Measurements from ENCODE around the gene PIK3CB. TPM values are rescaled to one million over a fixed set of nuclear protein-coding genes. Genes with fewer than 3 reads are reported as not detected.
A peak's percentile ranks its signal among the peaks of the same experiment; 100 is the strongest.

PIK3CB gene
- total RNA-seq, 2 experiments from 2014 or later: 23.0 to 26.4 TPM

GRCh38 chr3:138767498-138768104 lies 67.1 kb downstream of the PIK3CB start:
- Mint-ChIP-seq H3K27ac (no peak overlapping the region), H3K9me3 (no peaks in the 10 kb centered on the region), H3K4me3 (no peak overlapping the region), H3K27me3 (no peaks in the 10 kb centered on the region), H3K4me1 (ENCODE audit: low read depth) (peaks cover 25% of the 10 kb centered on the region), H3K36me3 (ENCODE audit: low read depth) (peaks cover 37% of the 10 kb centered on the region)
- intact Hi-C loops (cut with DNase I, micrococcal nuclease): no loop called here
- Histone ChIP-seq H3K4me3 (ENCODE audit: low read length) (no peak overlapping the region), H3K9me3 (ENCODE audit: control insufficient read depth in 1 of 2, insufficient read depth in 1 of 2, low read length in 2 of 2) (peaks cover 12 to 20% of the 10 kb centered on the region in 2 experiments), H3K27ac (ENCODE audit: low read depth in 1 of 2, low read length in 2 of 2) (no peak overlapping the region), H3K36me3 (ENCODE audit: insufficient read depth, low read length) (peaks cover 17% of the 10 kb centered on the region), H3K27me3 (ENCODE audit: control insufficient read depth in 1 of 2, insufficient read depth in 2 of 2, low read length in 2 of 2) (no peaks in the 10 kb centered on the region), H3K4me1 (ENCODE audit: insufficient read depth, low read length) (peaks cover 4% of the 10 kb centered on the region)
- POLR2A ChIA-PET: interaction anchor here (1.3 kb wide), 1 partner anchor 13 kb away, joined by 3 read pairs; no protein-coding TSS in a partner anchor
- no peak for TF ChIP-seq CTCF (IDR thresholded peaks at IDR 0.05)
- CTCF ChIA-PET: no interaction called here
- DNase-seq: no peak
- ATAC-seq (ENCODE audit: poor library complexity): no peak

- POLR2A ChIA-PET: no interaction called here
- no peak for DNase-seq
- no peak overlapping the region for H3K4me3 ChIP-seq (ENCODE audit: low read length)
- no peaks in the 10 kb centered on the region for H3K9me3 ChIP-seq (ENCODE audit: control insufficient read depth in 1 of 2, insufficient read depth in 1 of 2, low read length in 2 of 2)
- peaks cover 37% of the 10 kb centered on the region for H3K4me1 Mint-ChIP-seq (ENCODE audit: low read depth)
- no peak for ATAC-seq (ENCODE audit: poor library complexity)
- no peak for TF ChIP-seq CTCF (IDR thresholded peaks at IDR 0.05)
- H3K4me1 ChIP-seq (ENCODE audit: insufficient read depth, low read length): peaks cover 3% of the 10 kb centered on the region
- no peaks in the 10 kb centered on the region for H3K9me3 Mint-ChIP-seq
- H3K4me3 Mint-ChIP-seq: no peak overlapping the region
- H3K36me3 Mint-ChIP-seq (ENCODE audit: low read depth): peaks cover 45% of the 10 kb centered on the region
- H3K27ac ChIP-seq (ENCODE audit: low read depth in 1 of 2, low read length in 2 of 2): no peak overlapping the region
- no peaks in the 10 kb centered on the region for H3K27me3 Mint-ChIP-seq
- intact Hi-C loops (cut with DNase I, micrococcal nuclease): no loop called here
- peak overlapping the region; percentile 51 for H3K27ac Mint-ChIP-seq
- peaks cover 9% of the 10 kb centered on the region for H3K36me3 ChIP-seq (ENCODE audit: insufficient read depth, low read length)
- H3K27me3 ChIP-seq (ENCODE audit: control insufficient read depth in 1 of 2, insufficient read depth in 2 of 2, low read length in 2 of 2): no peaks in the 10 kb centered on the region
- CTCF ChIA-PET: no interaction called here
Observed at GRCh38 chr3:138761002-138761401, 73.7 kb downstream of the PIK3CB start.

GRCh38 chr3:138748190-138748589 lies 86.5 kb downstream of the PIK3CB start:
- Histone ChIP-seq H3K4me1 (ENCODE audit: insufficient read depth, low read length) (no peaks in the 10 kb centered on the region), H3K9me3 (ENCODE audit: control insufficient read depth in 1 of 2, insufficient read depth in 1 of 2, low read length in 2 of 2) (no peaks in the 10 kb centered on the region), H3K27me3 (ENCODE audit: control insufficient read depth in 1 of 2, insufficient read depth in 2 of 2, low read length in 2 of 2) (no peaks in the 10 kb centered on the region), H3K36me3 (ENCODE audit: insufficient read depth, low read length) (peaks cover 10% of the 10 kb centered on the region), H3K4me3 (ENCODE audit: low read length) (no peak overlapping the region), H3K27ac (ENCODE audit: low read depth in 1 of 2, low read length in 2 of 2) (no peak overlapping the region)
- DNase-seq (no peak), ATAC-seq (ENCODE audit: poor library complexity) (no peak)
- POLR2A ChIA-PET: no interaction called here
- H3K27me3 Mint-ChIP-seq: no peaks in the 10 kb centered on the region
- no peak overlapping the region for H3K27ac Mint-ChIP-seq
- H3K9me3 Mint-ChIP-seq: no peaks in the 10 kb centered on the region
- no peak for TF ChIP-seq CTCF (IDR thresholded peaks at IDR 0.05)
- CTCF ChIA-PET: no interaction called here
- H3K4me3 Mint-ChIP-seq: no peak overlapping the region
- intact Hi-C loops (cut with DNase I, micrococcal nuclease): no loop called here
- H3K4me1 Mint-ChIP-seq (ENCODE audit: low read depth): no peaks in the 10 kb centered on the region
- peaks cover 46% of the 10 kb centered on the region for H3K36me3 Mint-ChIP-seq (ENCODE audit: low read depth)
